Calu3 (cell line): Measurements from ENCODE around the gene RGS9BP. TPM values are rescaled to one million over a fixed set of nuclear protein-coding genes. Genes with fewer than 3 reads are reported as not detected.
A peak's percentile ranks its signal among the peaks of the same experiment; 100 is the strongest.
"Not testable (repeated sequence)": the region's sequence is repeated elsewhere in the genome, so short reads cannot be mapped to it uniquely, and the experiment has no call there.

Experiments used
- BruUV-seq: library from RNA; stranded (reverse); fragments of 400-500 nt; replicated peaks from 2 replicates; lab custom pipeline; 2021; lab: Mats Ljungman, UMichigan
- CTCF ChIA-PET: fragments of 300-600 bp; sonication (Branson Sonifier 250); formaldehyde crosslinking; loops from one replicate; lab custom pipeline; 2022; ENCODE audit warnings: antibody characterized with exemption; lab: Charles Lee
- DNase-seq: peaks from one replicate; pipeline ENCODE4 v3.0.0; 2022
- H3K27ac Mint-ChIP-seq: one replicate; pipeline ENCODE4 v1.8.0; 2022; ENCODE audit warnings: mixed read lengths; ENCODE audit not compliant: unreplicated experiment
- H3K27me3 Mint-ChIP-seq: one replicate; pipeline ENCODE4 v1.8.0; 2022; ENCODE audit warnings: mixed read lengths; ENCODE audit not compliant: unreplicated experiment
- H3K36me3 Mint-ChIP-seq: one replicate; pipeline ENCODE4 v1.8.0; 2022; ENCODE audit warnings: mild to moderate bottlenecking, moderate library complexity, mixed read lengths; ENCODE audit not compliant: insufficient read depth, unreplicated experiment
- H3K4me1 Mint-ChIP-seq: one replicate; pipeline ENCODE4 v1.8.0; 2022; ENCODE audit warnings: mild to moderate bottlenecking, low read depth, mixed read lengths; ENCODE audit not compliant: unreplicated experiment
- H3K4me3 Mint-ChIP-seq: one replicate; pipeline ENCODE4 v1.8.0; 2022; ENCODE audit warnings: mild to moderate bottlenecking, low read depth, moderate library complexity, mixed read lengths; ENCODE audit not compliant: unreplicated experiment
- H3K9me3 Mint-ChIP-seq: one replicate; pipeline ENCODE4 v1.8.0; 2022; ENCODE audit warnings: low read depth, mixed read lengths; ENCODE audit not compliant: unreplicated experiment
- intact Hi-C: fragments of 100-400 bp; cut with micrococcal nuclease; formaldehyde crosslinking; loops from one replicate; pipeline ENCODE4 v1.10.0; 2022; ENCODE audit not compliant: unreplicated experiment
- total RNA-seq: library from RNA; stranded (reverse); gene quantifications from 2 replicates; pipeline ENCODE4 v1.2.3, GENCODE V29; 2022
- TF ChIP-seq, protein P1 (sequence below): fragments of 200-600 bp; IDR thresholded peaks from one replicate; pipeline ENCODE4 v1.8.0; 2022; ENCODE audit warnings: antibody characterized with exemption; ENCODE audit not compliant: unreplicated experiment

Gene RGS9BP
- total RNA-seq, 1 experiment from 2014 or later, result 0.28 TPM

DNA sequence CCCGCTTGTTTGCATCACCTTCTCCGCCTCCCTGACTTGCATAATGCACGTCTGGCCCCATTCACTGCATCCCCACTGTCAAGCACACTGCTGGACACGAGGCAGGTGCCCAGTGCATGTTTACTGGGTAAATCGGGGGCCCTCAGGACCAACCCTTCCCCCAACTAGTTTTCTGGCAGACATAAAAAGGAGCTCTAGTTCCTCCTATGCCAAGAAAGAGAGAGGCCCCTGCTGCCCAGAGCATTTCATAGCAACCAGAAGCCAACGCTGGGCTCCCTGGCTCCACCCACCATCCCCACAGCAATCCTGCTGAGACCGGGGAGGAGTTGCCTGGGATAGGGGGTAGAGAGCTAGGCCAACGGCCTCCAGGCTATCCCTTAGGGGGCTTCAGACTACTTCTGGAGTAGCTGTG, 23.9 kb upstream of the RGS9BP start:
- intact Hi-C loops, result no loop called here
- Mint-ChIP-seq H3K4me1 (peaks cover 17% of the 10 kb centered on the region), H3K36me3 (peaks cover 40% of the 10 kb centered on the region), H3K27me3 (no peaks in the 10 kb centered on the region), H3K27ac (no peak overlapping the region), H3K9me3 (no peaks in the 10 kb centered on the region), H3K4me3 (no peak overlapping the region)
- no peak for DNase-seq
- TF ChIP-seq, protein P1, sequence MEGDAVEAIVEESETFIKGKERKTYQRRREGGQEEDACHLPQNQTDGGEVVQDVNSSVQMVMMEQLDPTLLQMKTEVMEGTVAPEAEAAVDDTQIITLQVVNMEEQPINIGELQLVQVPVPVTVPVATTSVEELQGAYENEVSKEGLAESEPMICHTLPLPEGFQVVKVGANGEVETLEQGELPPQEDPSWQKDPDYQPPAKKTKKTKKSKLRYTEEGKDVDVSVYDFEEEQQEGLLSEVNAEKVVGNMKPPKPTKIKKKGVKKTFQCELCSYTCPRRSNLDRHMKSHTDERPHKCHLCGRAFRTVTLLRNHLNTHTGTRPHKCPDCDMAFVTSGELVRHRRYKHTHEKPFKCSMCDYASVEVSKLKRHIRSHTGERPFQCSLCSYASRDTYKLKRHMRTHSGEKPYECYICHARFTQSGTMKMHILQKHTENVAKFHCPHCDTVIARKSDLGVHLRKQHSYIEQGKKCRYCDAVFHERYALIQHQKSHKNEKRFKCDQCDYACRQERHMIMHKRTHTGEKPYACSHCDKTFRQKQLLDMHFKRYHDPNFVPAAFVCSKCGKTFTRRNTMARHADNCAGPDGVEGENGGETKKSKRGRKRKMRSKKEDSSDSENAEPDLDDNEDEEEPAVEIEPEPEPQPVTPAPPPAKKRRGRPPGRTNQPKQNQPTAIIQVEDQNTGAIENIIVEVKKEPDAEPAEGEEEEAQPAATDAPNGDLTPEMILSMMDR, result no peak
- BruUV-seq, result no TSS peak
- CTCF ChIA-PET, result no interaction called here

DNA sequence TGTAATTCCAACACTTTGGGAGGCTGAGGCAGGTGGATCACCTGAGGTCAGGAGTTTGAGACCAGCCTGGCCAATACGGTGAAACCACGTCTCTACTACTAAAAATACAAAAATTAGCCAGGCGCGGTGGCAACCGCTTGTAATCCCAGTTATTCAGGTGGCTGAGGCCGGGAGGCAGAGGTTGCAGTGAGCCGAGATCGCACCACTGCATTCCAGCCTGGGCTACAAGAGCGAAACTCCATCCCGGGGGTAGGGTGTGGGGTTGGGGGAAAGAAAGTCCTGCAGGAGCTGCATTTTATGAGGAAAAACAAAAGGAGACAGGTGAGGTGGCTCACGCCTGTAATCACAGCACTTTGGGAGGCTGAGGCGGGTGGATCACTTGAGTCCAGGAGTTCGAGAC, 23.3 kb upstream of the RGS9BP start:
- BruUV-seq, H3K4me3 Mint-ChIP-seq, CTCF ChIA-PET, H3K27me3 Mint-ChIP-seq, H3K9me3 Mint-ChIP-seq, DNase-seq, intact Hi-C loops: not testable (repeated sequence)
- Mint-ChIP-seq H3K27ac (peak overlapping the region; percentile 5), H3K4me1 (peaks cover 17% of the 10 kb centered on the region), H3K36me3 (peaks cover 35% of the 10 kb centered on the region)

- peak; percentile 71 for DNase-seq
- H3K4me1 Mint-ChIP-seq, result peaks cover 17% of the 10 kb centered on the region
- BruUV-seq, result no TSS peak
- H3K4me3 Mint-ChIP-seq, result peak overlapping the region; percentile 23
- TF ChIP-seq, protein P1, result no peak
- no peaks in the 10 kb centered on the region for H3K27me3 Mint-ChIP-seq
- H3K27ac Mint-ChIP-seq, result peak overlapping the region; percentile 5
- CTCF ChIA-PET, result no interaction called here
- H3K36me3 Mint-ChIP-seq, result peaks cover 35% of the 10 kb centered on the region
- H3K9me3 Mint-ChIP-seq, result no peaks in the 10 kb centered on the region
- intact Hi-C loops, result no loop called here
These were observed 22.6 kb upstream of the RGS9BP start for GRCh38 chr19:32652894-32653598.

DNA sequence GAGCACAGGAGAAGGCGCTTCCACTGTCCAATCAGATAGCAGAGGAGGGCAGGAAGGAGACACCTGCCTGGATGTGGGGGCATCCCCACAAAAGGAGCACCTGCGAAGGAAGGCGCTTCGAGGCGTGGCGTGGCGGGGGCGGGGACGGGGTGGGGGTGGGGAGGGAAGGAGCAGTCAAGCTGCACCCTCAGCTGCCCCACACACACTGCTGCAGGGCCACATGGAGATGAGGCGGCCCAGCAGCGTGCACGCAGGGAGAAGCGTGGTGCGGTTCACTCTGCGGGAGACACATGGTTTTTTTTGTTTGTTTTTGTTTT, 22.1 kb upstream of the RGS9BP start:
- DNase-seq, result no peak
- intact Hi-C loops, result no loop called here
- Mint-ChIP-seq H3K36me3 (peaks cover 33% of the 10 kb centered on the region), H3K4me1 (peaks cover 17% of the 10 kb centered on the region), H3K27me3 (no peaks in the 10 kb centered on the region), H3K27ac (no peak overlapping the region), H3K9me3 (no peaks in the 10 kb centered on the region), H3K4me3 (peak overlapping the region; percentile 23)
- CTCF ChIA-PET, result no interaction called here
- no TSS peak for BruUV-seq
- TF ChIP-seq, protein P1, result no peak

DNA sequence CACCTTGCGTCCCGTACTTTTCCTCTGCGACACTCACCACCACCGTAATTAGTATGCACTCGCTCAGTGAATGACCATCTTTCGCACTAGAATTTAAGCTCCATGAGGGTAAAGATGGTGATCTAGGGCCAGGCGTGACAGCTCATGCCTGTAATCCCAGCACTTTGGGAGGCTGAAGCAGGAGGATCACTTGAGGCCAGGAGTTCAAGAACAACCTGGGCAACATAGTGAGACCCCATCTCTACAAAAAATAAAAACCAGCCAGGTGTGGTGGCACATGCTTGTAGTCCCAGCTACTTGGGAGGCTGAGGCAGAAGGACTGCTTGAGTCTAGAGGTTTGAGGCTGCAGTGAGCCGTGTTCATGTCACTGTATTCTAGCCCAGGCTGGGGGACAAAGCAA, 19.3 kb upstream of the RGS9BP start:
- H3K27ac Mint-ChIP-seq, H3K9me3 Mint-ChIP-seq, H3K4me3 Mint-ChIP-seq, H3K27me3 Mint-ChIP-seq, intact Hi-C loops, DNase-seq, CTCF ChIA-PET: not testable (repeated sequence)
- BruUV-seq, result TSS peak; percentile 9
- Mint-ChIP-seq H3K4me1 (peaks cover 17% of the 10 kb centered on the region), H3K36me3 (peaks cover 31% of the 10 kb centered on the region)
